Hepatocyte (in vitro differentiated cells): Measurements from ENCODE around the gene IQCH.

ENCODE experiments used
- EZH2 ChIP-seq: fragments of 200-600 bp; sonication (generic); IDR thresholded peaks from 2 replicates; pipeline ENCODE4 v1.6.1; 2016; ENCODE audit warnings: antibody characterized with exemption, mild to moderate bottlenecking, borderline replicate concordance
- TF ChIP-seq, protein P1 (sequence below): fragments of 200-600 bp; sonication (generic); IDR thresholded peaks from 2 replicates; pipeline ENCODE4 v1.5.1; 2016; ENCODE audit warnings: antibody characterized with exemption, mild to moderate bottlenecking; ENCODE audit not compliant: poor library complexity

- TF ChIP-seq, protein P1, sequence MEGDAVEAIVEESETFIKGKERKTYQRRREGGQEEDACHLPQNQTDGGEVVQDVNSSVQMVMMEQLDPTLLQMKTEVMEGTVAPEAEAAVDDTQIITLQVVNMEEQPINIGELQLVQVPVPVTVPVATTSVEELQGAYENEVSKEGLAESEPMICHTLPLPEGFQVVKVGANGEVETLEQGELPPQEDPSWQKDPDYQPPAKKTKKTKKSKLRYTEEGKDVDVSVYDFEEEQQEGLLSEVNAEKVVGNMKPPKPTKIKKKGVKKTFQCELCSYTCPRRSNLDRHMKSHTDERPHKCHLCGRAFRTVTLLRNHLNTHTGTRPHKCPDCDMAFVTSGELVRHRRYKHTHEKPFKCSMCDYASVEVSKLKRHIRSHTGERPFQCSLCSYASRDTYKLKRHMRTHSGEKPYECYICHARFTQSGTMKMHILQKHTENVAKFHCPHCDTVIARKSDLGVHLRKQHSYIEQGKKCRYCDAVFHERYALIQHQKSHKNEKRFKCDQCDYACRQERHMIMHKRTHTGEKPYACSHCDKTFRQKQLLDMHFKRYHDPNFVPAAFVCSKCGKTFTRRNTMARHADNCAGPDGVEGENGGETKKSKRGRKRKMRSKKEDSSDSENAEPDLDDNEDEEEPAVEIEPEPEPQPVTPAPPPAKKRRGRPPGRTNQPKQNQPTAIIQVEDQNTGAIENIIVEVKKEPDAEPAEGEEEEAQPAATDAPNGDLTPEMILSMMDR, result no peak
- TF ChIP-seq EZH2, result no peak
Measured at GRCh38 chr15:67218428-67218827, 36.2 kb upstream of the IQCH start.
